Muscle layer of duodenum (tissue), 2 donors: ENCODE measurements around the gene IRAK4.

Experiments used
- H3K27ac ChIP-seq: one replicate; pipeline ENCODE4 v1.7.0; 2013; ENCODE audit warnings: mild to moderate bottlenecking, low read length
- H3K27me3 ChIP-seq: one replicate; pipeline ENCODE4 v1.7.0; 2013; ENCODE audit warnings: low read depth, mild to moderate bottlenecking, control low read depth, low read length
- H3K36me3 ChIP-seq, 2 donors: one replicate each; pipeline ENCODE4 v1.7.0; 2013; ENCODE audit warnings: low read length in 2 of 2, control low read depth in 1 of 2, mild to moderate bottlenecking in 1 of 2; ENCODE audit not compliant: insufficient read depth in 2 of 2, control insufficient read depth in 1 of 2
- H3K4me1 ChIP-seq, 2 donors: one replicate each; pipeline ENCODE4 v1.7.0; 2013; ENCODE audit warnings: low read length in 2 of 2, mild to moderate bottlenecking in 2 of 2, control low read depth in 1 of 2, moderate library complexity in 1 of 2; ENCODE audit not compliant: insufficient read depth in 2 of 2, control insufficient read depth in 1 of 2
- H3K4me3 ChIP-seq, 2 donors: one replicate each; pipeline ENCODE4 v1.7.0; 2013; ENCODE audit warnings: low read length in 2 of 2, low read depth in 1 of 2, mild to moderate bottlenecking in 1 of 2
- H3K9me3 ChIP-seq, 2 donors: one replicate each; pipeline ENCODE4 v1.7.0; 2013; ENCODE audit warnings: low read length in 2 of 2, control low read depth in 1 of 2, mild to moderate bottlenecking in 1 of 2; ENCODE audit not compliant: control insufficient read depth in 1 of 2
- donor health status: healthy.

Gene IRAK4

DNA sequence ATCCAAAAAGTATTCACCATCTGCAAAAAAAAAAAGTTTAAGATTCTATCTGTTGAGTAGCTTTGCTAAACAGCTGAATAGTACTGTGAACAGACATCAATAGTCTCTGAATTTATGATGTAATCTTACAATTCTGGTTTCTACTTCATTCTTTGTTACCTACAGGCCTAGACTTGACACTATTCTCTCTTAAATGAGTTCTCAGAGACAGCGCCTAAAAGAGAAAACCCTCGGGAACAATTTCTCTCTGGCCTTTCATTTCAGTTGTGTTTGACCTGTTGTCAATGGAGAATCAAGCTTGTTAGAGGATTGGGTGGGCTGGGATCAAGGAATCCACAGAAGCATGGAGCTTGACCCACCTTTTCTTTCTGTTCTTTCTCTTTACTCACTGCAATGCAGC, 53.3 kb downstream of the IRAK4 start:
- Histone ChIP-seq H3K4me1 (no peaks in the 10 kb centered on the region), H3K4me3 (no peak overlapping the region), H3K27me3 (no peaks in the 10 kb centered on the region), H3K9me3 (no peaks in the 10 kb centered on the region), H3K36me3 (no peaks in the 10 kb centered on the region), H3K27ac (no peak overlapping the region)

DNA sequence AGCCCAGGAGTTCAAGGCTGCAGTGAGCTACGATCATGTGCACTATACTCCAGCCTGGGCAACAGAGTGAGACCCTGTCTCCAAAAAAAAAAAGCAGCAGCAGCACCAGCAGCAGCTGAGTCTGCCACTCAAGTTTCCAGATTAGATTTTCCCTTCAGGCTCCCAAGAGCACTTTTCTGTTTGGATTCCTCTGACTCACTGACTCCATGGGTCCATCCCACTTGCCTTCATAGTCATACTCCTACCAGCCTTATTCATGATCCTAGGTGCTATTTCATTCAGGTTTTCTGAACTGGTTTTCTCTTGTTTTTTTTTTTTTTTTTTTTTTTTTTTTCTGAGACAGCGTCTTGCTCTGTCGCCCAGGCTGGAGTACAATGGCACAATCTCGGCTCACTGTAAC, 54.2 kb downstream of the IRAK4 start:
- no peak overlapping the region for H3K27ac ChIP-seq
- H3K27me3 ChIP-seq, result no peaks in the 10 kb centered on the region
- no peaks in the 10 kb centered on the region for H3K9me3 ChIP-seq
- H3K36me3 ChIP-seq, result no peaks in the 10 kb centered on the region
- no peak overlapping the region for H3K4me3 ChIP-seq
- H3K4me1 ChIP-seq, result no peaks in the 10 kb centered on the region

DNA sequence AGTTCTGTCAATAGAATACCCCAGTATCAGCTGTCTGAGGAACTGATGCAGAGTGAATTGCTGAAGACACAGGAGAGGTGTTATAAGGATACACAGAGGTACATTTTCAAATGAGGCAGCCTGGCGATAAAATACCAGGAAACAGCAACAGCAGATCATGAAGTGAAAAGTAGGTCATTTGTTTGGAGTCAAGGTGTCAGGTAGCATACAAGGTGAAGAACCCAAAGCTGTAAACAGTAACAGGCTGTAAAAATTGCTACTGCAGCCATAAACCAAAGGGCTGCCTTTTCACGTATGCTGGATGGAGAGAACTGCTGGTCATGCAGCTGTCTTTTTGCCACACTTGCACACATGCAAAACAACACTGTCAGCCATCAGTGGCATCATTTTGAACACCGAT, 56.7 kb downstream of the IRAK4 start:
- Histone ChIP-seq H3K27ac (no peak overlapping the region), H3K9me3 (no peaks in the 10 kb centered on the region), H3K4me1 (no peaks in the 10 kb centered on the region), H3K36me3 (no peaks in the 10 kb centered on the region), H3K4me3 (no peak overlapping the region), H3K27me3 (no peaks in the 10 kb centered on the region)

DNA sequence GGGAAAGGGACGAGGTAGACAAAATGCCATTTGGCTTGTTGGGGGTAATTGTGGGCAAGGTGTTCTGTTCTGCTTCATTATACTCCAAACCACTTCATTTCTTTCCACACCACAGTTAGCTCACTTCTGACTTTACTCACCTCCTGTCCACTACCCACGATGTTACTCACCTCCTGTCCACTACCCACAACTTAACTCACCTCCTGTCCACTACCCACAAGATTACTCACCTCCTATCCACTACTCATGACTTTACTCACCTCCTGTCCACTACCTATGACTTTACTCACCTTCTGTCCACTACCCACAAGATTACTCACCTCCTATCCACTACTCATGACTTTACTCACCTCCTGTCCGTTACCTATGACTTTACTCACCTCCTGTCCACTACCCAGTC, 57.4 kb downstream of the IRAK4 start:
- no peaks in the 10 kb centered on the region for H3K27me3 ChIP-seq
- no peaks in the 10 kb centered on the region for H3K9me3 ChIP-seq
- no peak overlapping the region for H3K4me3 ChIP-seq
- H3K36me3 ChIP-seq, result no peaks in the 10 kb centered on the region
- H3K27ac ChIP-seq, result no peak overlapping the region
- H3K4me1 ChIP-seq, result no peaks in the 10 kb centered on the region

DNA sequence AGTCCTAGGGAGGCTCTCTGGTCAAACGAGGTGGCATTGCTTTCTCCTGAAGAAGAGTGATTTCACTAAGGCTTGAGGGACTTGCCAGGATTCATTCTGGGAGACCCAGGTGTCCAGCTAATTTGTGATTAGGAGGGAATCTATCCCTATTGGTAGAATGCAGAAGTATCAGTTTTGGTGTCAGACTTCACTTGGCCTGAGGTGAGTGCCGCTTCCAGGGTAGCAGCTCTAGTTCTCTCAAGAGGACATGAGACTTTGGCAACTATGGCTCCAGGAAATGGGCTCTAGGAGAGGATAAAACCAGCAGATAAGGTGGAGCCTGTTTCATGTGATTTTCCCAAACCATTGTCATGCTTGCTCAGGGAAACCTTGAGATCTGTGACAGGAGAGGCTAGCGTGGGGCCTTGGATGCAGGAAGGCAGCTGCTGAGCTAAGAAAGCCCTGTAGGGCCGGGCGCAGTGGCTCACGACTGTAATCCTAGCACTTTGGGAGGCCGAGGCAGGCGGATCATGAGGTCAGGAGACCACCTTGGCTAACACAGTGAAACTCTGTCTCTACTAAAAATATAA, 65.5 kb downstream of the IRAK4 start:
- no peak overlapping the region for H3K27ac ChIP-seq
- no peaks in the 10 kb centered on the region for H3K9me3 ChIP-seq
- H3K27me3 ChIP-seq, result no peaks in the 10 kb centered on the region
- H3K4me3 ChIP-seq, result no peak overlapping the region
- no peaks in the 10 kb centered on the region for H3K4me1 ChIP-seq
- no peaks in the 10 kb centered on the region for H3K36me3 ChIP-seq

DNA sequence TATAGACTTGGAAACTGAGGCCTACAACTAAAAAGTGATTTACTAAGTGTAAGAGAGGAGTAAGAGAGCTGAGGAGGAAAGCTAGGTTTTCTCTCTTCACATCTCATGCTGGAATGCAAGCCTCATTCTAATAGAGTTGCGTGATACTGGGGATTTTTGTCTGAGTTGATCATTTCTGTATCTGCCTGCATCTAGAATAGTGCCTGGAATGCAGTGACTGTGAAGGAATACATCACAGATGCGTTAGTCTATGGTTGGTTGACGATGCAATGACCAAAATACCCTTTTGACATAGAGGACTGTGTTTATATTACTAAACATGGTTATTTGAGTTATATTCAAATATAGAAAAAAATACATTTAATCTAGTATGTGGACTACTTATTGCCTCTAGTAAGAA, 67.9 kb downstream of the IRAK4 start:
- Histone ChIP-seq H3K4me3 (no peak overlapping the region), H3K36me3 (no peaks in the 10 kb centered on the region), H3K4me1 (no peaks in the 10 kb centered on the region), H3K27me3 (no peaks in the 10 kb centered on the region), H3K27ac (no peak overlapping the region), H3K9me3 (no peaks in the 10 kb centered on the region)

DNA sequence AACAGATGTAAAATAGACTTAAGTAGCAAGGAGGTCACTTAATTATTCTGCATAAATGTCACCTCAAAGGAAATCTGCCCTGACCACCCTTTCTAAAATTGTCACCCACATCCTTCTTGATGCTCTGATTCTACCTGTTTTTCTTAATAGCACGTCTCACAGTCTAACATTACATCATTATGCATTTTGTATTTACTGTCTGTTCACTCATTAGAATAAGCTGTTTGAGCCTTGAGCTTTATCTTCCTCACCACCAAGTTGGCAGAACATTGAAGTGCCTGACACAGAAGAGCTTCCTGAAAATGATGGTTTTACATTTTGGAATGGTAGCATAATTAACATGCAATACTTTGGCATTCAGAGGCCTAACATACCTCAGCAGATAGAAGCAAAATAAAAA, 68.3 kb downstream of the IRAK4 start:
- Histone ChIP-seq H3K27me3 (no peaks in the 10 kb centered on the region), H3K27ac (no peak overlapping the region), H3K9me3 (no peaks in the 10 kb centered on the region), H3K4me1 (no peaks in the 10 kb centered on the region), H3K4me3 (no peak overlapping the region), H3K36me3 (no peaks in the 10 kb centered on the region)

DNA sequence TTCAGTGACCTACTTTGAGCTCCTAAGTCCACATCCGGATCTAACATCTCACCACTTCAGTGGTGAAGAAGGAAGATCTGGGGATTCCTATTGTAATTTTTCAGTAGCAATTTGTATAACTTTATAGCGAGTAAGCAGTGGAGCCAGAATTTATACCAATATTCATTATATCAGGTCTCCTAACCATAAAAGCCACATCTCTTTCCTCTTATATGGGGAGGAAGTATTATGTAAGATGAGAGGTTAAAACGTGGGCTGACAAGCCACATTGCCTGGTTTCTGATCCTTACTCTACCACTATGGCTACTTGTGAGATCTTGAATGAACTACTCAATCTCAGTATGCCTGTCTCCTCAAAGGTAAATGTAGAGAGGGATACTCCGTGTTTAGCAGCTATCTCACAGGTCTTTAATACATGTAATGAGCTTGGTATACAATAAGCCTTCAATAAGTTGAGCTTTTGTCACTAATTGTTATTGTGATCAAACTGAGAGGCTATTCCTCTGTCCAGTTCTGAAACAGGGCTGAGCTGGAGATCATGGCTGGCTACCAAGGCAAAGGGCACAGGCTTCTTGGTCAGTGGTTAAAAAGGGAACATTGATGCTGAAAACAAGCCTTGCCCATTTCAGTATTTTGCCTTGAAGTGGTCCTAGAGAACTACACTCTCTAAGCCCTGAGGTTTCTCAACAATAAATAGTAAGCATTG, 73.9 kb downstream of the IRAK4 start:
- Histone ChIP-seq H3K9me3 (no peaks in the 10 kb centered on the region), H3K4me1 (peaks cover 4 to 16% of the 10 kb centered on the region in 2 donors), H3K27ac (no peak overlapping the region), H3K36me3 (no peaks in the 10 kb centered on the region), H3K4me3 (no peak overlapping the region), H3K27me3 (no peaks in the 10 kb centered on the region)

DNA sequence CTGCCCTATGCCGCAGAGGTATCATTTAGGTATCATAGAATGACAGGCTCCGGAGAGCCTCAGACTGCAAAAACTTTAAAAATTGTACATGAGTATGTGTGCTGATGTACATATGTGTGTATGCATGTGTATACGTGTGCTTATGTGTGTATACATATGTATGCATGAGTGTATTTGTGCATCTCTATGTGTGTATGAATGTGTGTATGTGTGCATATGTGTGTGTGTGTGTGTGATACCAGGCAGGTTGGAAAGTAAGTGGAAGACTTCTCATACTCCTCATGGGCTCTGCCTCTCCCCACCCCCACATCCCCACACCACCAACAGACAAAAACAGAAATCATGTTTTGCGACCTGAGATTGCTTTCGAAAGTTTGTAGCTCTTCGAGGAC, 76.5 kb downstream of the IRAK4 start:
- H3K36me3 ChIP-seq, result no peaks in the 10 kb centered on the region
- peaks cover 4 to 16% of the 10 kb centered on the region in 2 donors for H3K4me1 ChIP-seq
- H3K4me3 ChIP-seq, result peak overlapping the region; percentile 66 to 80
- no peak overlapping the region for H3K27ac ChIP-seq
- H3K9me3 ChIP-seq, result no peaks in the 10 kb centered on the region
- H3K27me3 ChIP-seq, result no peaks in the 10 kb centered on the region

DNA sequence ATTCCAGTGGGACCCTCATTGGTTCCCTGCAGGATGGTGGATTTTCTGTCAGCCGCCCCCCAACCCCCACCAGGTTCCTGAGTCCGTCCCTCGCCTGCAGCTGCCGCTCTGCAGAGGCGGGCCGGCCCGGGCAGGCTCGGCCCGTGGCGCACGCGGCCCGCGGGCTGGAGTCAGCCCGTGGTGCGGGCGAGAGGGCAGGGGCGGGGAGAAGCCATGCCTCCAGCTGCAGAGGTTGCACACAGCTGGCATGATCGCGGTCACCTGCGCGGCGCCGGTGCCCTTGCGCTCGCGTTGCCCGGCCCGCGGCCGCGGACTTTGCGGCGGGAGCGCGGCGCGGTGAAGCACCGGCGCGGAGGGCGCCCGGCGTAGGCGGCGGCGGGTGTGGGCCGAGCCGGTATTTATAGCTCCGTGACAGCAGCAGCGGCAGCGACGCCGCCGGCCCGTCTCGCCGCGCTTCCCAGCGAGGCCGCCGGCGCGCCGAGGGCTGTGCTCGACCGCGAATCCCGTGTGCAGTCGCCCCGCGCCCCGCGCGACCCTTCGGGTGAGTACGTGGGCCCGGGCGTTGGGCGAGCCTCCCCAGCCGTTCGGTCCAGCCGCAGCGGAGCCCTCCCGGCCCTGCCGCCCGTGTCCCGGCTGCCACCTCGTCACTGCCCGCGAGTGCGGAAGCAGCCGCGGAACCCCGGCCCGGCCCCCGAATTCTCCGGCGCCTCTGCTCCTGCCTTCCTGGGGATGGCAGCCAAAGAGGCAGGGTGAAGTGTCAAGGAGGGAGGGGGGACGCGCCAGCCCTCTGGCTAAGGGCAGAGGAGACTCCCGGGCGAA, 77.1 kb downstream of the IRAK4 start, which contains the start of gene TMEM117:
TSS of gene TMEM117 (plus strand) at position 426 of the 819 bp plus-strand sequence.
- Histone ChIP-seq H3K36me3 (no peaks in the 10 kb centered on the region), H3K4me3 (peak within 1 kb of the TSS; percentile 68 to 80), H3K27me3 (no peaks in the 10 kb centered on the region), H3K27ac (peak within 1 kb of the TSS; percentile 80), H3K4me1 (peaks cover 4 to 16% of the 10 kb centered on the region in 2 donors), H3K9me3 (no peaks in the 10 kb centered on the region)

DNA sequence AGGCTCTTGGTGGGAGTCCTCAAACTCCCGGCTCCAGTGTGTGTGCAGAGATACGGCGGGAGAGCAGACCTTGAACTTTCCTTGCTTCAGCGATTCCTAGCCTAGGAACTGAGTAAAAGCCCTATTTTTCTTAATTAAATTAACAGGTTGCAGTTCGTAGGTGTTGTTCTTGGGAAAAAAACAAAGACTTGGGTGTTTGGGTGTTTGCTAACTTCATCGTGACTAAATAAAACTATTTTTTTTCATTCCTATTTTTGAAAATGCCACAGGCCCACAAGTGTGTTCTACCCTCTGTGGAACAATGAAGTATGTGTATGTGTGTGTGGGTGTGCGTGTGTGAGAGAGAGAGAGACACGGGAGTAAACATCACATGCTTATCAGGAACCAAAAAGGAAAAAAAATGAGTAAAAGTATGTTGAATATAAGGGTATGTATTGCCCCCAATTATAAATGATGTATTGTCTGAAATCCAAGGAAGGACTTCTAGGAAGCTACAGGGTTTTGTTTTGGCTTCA, 77.8 kb downstream of the IRAK4 start:
- H3K27me3 ChIP-seq, result no peaks in the 10 kb centered on the region
- peaks cover 4 to 16% of the 10 kb centered on the region in 2 donors for H3K4me1 ChIP-seq
- no peaks in the 10 kb centered on the region for H3K9me3 ChIP-seq
- H3K27ac ChIP-seq, result peak overlapping the region; percentile 80
- peak overlapping the region; percentile 68 to 80 for H3K4me3 ChIP-seq
- H3K36me3 ChIP-seq, result no peaks in the 10 kb centered on the region
